ENCODE results near the gene ATP6V1A.
"Not testable (repeated sequence)": the region's sequence is repeated elsewhere in the genome, so short reads cannot be mapped to it uniquely, and the experiment has no call there.

Gene ATP6V1A

DNA sequence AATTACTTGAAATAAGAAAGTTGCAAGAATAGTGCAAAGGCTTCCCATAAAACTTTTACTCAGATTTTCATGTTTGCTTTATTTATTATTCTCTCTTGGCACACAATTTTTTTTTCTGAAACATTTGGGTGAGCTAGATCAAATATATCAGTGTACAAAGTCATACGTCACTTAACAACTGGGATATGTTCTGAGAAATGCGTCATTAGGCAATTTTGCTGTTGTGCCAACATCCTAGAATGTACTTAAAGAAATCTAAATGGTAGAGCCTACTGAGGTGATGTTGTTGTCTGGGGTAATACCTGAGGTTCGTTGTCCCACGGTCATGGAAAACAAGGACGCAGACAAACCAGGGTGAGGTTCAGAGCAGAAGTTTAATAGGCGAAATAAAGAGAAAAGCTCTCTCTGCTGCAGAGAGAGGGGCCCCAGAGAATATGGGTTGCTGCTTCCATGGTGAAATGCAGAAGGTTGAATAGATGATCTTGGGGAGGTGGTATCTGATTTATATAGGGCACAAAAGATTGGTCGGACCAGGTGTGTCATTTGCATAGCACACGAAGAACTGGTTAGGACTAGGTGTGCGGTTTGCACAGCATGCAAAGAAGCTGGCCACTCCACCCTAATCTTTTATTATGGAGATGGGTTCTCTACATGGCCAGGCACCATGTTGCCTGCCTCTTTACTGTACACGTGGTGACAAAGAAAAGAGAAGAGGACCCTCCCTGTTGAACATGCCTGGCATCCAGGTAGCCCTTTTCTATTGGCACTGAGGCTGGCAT lies 82.9 kb downstream of the ATP6V1A start:
- no peak for DNase-seq

DNA sequence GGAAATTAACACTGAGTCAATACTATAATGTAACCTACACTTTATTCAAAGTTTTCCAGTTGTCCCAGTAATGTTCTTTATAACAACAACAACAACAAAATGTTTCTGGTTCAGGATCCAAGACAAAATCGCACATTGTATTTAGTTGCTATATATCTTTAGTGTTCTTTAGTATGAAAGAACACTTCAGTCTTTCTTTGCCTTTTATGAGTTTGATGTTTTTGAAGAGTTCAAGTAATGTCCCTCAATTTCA lies 84.2 kb downstream of the ATP6V1A start:
- DNase-seq = no peak

GRCh38 chr3:113832477-113833164 lies 85.8 kb downstream of the ATP6V1A start:
- no peak for DNase-seq

DNA sequence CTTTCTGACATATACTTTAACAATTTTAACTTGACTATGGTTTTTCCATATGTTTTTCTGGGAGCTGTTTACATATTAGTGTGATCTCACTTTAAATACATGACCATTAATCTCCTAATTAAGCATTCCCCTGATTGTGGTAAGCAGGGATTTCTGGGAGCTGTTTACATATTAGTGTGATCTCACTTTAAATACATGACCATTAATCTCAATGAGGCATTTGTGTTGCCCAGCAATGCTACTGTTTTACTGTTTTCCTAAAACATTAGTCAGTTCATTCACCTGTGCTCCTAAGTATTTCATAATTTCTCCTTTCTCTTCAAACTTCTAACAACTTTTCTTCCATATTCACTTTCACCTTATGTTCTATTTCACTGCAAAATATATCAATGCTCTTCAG lies 88.1 kb downstream of the ATP6V1A start:
- DNase-seq = no peak

DNA sequence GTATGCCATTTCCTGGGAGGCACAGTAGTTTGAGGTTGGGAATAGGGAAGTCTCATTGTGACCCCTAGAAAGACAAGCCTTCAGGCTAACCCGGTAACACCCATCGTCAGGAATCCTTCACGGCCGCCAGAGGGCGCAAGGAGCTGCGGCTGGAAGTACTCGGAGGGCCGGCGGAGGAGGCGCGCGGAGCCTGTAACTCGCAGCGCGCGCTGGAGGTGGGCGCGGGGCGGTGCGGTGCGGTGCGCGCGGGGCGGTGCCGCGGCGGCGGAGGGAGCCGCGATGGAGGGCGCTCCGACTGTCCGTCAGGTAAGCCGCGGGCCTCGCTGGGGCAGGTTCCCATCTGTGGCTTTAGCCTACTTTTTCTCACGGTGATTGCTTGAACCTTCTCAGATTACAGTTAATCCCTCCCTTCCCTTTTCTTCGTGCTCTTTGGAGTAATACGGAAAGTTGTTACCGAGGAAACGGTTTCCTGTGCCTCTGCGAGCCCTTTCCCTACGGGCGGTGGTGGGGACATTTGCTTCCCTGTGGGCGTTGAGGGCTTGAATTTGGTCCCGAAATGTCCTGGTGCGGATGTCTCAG lies 91.9 kb downstream of the ATP6V1A start, which contains the start of gene GRAMD1C:
Gene GRAMD1C, plus strand, starts transcription at position 158 of the 579 bp plus-strand sequence. Its CDS starts 122 bp downstream, at position 280.
- peak; percentile 64 for DNase-seq

DNA sequence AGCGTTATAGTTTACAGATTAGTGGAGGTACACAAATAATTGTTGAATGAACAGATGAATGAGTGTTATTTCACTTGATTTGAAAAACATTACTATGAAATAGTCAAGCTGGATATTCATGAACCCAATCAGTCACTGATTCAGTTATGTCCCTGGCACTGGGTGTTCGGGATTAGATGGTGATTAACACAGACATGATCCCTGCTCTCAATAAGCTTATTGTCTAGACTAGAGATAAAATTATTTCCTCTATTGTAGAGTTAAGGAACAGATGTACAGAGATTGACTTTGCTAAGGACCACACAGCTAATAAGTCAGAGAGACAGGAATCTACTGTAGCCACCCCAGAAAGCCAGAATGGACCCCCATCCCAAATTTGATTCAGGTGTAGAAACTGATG lies 92.7 kb downstream of the ATP6V1A start:
- no peak for DNase-seq

DNA sequence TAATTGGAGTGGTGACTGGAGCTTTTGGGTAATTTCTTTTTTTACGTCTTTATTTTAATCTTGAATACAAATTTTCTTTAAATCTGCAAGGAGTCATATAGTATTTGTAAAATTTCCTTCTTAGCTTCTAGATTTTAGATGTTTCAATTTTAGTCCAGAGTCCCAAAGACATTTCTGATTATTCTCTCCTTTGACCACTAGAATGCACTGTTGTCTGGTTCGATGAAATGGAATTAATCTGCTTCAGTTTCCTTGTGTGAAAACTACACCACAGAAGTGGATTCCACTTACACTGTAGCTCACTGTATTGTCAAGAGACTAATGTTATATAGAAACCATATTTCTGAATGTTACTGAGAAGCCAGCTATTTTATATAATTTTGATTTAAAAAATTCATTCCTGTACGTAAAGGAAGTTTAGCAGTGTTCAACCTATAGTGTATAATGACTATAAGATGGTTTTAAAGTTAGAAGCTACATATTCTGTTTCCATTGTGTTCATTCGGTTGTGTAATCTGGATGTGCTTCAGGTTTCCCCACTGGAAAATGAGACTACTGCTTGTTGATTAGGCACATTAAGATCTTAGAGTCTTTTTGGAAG lies 97.9 kb downstream of the ATP6V1A start:
- no peak for DNase-seq

GRCh38 chr3:113847247-113847646 lies 100.4 kb downstream of the ATP6V1A start:
- no peak for DNase-seq

DNA sequence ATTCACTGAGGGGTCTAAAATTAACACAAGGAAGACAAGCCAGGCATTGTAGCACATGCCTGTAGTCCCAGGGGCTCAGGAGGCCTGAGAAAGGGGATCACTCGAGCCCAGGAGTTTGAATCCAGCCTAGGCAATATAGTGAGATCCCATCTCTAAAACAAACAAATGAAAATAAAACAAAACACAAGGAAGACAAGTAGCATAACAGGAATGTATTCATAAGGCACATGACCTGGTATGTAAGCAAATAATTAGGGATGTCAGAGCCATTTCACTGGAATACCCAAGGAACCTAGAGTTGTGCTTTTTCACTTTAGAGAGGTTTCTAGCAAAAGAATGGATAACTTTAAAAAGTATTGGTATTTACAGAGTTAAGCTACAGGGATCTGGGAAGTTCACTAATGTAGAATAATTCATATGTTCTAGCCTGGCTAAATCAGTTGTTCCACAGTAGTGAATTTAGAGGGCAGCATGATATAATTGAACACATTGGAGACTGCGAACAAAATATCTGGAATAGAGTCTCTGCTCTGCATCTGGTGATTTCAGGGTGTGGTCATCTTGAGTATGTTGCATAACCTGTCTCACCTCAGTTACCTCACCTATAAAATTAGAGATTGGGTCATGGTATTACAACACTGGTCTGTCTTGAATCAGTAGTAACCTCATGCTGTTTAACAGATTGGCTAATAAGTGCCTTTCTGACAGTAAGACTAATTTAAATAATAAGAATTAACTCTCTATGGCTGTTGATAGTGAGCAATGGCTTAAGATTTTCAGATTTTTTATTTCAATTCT lies 101.0 kb downstream of the ATP6V1A start:
- DNase-seq = no peak

- DNase-seq = not testable (repeated sequence)
Observed at GRCh38 chr3:113849071-113849470, 102.2 kb downstream of the ATP6V1A start.

DNA sequence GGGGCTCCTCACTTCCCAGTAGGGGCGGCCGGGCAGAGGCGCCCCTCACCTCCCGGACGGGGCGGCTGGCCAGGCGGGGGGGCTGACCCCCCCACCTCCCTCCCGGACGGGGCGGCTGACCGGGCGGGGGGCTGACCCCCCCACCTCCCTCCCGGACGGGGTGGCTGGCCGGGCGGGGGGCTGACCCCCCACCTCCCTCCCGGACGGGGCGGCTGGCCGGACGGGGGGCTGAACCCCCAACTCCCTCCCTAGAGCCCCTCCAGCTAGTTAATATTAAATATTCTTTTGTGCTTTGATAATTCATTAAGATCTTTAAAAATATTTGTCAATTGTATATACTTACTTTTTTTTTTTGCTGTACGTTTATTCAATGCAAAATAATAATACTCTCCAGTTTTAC lies 103.0 kb downstream of the ATP6V1A start:
- not testable (repeated sequence) for DNase-seq

DNA sequence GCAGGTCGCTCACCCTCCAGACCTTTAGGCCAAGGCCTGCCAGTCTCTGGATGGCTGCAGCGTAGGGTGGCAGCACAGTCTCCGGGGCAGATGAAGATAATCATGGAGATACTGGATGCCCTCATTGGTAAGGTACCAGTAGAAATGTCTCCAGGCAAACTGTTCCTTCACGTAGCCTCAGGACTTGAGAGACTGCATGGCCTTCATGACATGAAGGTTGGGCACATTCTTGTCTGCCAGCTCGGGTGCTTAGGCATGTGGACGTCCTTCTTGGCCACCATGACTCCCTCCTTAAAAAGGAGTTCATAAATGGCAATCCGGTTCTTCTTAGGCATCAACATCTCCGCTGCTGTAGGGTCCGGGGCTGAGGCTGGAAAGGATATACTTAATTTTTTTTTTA lies 103.6 kb downstream of the ATP6V1A start:
- DNase-seq = not testable (repeated sequence)

DNA sequence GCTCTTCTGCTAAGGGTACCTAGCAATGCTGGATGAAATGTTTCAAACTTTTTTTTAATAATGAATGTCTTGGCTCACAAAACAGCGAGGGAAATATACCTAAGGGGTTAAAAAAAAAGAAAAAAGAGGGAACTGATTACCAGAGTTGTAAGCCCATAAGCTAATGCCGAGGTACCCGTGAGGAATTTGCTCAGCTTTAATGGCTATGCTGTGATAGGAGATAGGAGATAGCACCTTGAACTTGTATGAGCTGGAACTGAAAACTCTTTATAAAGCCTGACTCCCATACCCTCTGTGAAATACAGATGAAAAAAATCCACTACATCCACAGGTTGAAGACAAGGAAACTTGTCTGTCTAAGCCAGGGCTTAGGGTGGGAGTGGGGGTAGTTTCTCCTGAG lies 105.7 kb downstream of the ATP6V1A start:
- no peak for DNase-seq
